Amniotic epithelial cell (primary cell): ENCODE data around the gene TNXB.
"Not testable (repeated sequence)": the region's sequence is repeated elsewhere in the genome, so short reads cannot be mapped to it uniquely, and the experiment has no call there.

Source experiments
- DNase-seq: peaks from one replicate; pipeline ENCODE4 v3.0.0-alpha.2; 2010; ENCODE audit warnings: low read depth

The TNXB gene

GRCh38 chr6:31996385-31996784, 112.8 kb downstream of the TNXB start:
- not testable (repeated sequence) for DNase-seq

- DNase-seq: not testable (repeated sequence)
Measured at GRCh38 chr6:31994421-31994820, 114.7 kb downstream of the TNXB start.
